Activated CD8-positive, alpha-beta memory T cell treated with anti-CD3 and anti-CD28 coated beads for 48 hours (primary cell): ENCODE measurements around the gene IGF2BP3.

Source experiments
- DNase-seq, 3 experiments: peaks; one replicate each; pipeline ENCODE4 v3.0.0-alpha.2; 2020; ENCODE audit warnings: low read depth in 2 of 3, low spot score in 2 of 3

IGF2BP3 gene

DNA sequence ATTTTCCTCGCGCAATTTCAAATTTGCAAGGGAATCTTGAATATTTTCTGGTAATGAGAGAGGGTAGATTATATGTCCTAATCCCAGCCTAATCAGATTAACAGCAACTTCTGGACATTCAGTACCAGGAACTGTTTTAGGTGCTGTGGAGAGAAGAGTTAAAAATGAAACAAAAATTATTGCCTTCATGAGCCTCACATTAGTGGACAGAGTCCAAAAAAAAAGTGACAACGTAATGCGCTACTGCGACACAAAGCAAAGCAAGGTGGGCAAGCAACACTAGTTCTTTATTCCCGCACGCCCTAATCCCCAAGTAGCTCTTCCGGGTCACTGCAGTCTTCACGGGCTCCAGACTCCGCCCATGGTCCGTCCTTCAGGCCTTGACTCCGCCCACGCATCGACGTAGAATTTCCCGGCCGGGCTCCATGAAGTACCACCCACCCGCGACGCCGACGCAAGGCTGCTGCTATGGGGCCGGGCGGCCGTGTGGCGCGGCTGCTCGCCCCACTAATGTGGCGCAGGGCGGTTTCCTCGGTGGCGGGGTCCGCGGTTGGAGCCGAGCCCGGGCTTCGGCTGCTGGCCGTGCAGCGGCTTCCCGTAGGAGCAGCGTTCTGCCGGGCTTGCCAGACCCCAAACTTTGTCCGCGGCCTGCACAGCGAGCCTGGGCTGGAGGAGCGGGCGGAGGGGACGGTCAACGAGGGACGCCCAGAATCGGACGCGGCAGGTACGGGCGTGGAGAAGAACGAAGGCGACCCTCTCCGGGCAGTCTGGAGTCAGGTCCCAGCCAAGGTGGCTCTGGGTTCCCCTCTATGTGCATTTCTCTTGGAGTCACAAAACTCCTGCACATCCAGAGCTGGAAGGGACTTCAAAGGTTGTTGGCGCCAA lies 171.2 kb downstream of the IGF2BP3 start, which contains the start of gene MALSU1:
Gene MALSU1 (plus strand): TSS at position 455 of the 885 bp plus-strand sequence. CDS start 14 bp downstream, at position 469.
- peak; percentile 90 to 97 (median 92) for DNase-seq

DNA sequence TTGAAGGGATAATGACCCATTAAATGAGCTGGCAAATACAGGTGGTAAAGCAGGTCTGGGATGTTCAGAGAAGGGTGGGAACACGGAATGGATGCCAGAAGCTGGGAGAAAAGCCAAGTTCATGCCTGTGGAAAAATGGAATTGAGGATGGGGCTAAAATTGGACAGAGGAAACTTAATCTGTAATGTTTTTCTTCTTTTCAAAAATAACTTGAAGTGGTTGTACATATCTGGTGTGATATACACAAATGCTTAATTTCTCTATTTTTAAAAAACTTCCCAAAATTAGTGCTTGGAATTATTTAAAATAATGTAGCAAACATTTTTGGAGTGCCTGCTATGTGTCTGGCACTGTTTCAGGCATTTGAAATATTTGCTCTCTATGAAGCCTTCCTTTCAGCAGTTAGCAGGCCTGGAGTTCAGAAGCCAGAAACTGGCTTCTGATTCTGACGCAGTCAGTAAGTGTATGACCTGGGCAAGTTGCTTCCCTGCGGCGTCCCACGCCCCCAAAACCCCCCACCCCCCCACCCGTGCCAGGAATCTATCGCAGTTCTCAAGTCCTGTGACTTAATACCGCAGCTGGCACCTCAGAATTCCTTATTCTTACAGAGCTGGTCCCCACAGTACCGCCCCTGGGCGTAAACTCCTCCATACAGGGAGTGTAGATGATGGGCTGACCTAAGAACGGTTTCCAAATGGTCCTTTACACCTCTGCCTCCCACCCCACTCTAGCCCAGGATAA lies 172.0 kb downstream of the IGF2BP3 start:
- no peak for DNase-seq

DNA sequence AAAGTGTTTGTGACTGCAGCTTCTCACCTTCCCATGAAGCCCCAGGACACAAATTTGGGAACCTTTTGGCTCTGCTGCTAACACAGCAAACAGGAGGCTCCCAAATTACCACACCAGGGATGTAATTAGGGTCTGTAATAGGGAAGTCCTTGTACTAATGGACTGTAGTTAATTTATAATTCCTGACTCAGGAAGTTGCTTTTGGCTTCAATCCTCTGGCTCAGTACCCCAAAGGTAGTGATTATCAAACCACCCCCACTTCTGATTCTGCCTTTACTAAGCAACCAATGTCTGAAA lies 174.9 kb downstream of the IGF2BP3 start:
- no peak for DNase-seq

DNA sequence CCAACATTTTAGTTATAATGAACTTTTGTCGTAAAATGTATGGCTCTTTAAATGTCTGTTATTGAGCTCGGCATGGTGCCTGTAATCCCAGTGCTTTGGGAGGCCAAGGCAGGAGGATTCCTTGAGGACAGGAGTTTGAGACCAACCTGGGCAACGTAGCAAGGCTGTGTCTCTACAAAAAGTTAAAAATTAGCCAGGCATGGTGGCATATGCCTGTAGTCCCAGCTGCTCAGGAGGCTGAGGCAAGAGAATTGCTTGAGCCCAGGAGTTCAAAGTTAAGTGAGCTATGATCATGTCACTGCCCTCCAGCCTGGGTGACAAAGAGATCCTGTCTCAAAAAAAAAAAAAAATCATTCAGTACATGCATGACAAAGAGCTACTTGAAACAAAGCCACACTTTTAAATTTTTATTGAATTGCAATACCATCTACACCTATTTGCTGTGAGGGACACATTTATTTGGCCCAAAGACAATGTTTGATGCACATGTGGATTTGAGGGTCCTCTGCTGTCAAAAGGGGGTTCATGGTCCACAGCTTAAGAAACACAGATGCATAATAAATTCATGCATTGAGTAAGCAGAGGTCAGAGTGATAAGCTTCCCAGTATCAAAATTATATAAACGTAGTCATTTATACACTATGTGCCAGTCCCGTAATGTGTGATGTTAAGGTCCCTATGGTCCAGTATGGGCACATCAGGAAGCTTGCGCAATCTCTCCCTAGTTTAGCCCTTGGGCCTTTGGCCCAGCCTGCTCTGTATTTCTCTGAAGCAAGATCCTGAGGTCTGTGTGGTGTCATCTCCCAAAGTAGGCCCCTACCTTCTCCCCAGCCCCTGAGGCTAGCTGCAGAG lies 175.5 kb downstream of the IGF2BP3 start:
- DNase-seq = no peak

DNA sequence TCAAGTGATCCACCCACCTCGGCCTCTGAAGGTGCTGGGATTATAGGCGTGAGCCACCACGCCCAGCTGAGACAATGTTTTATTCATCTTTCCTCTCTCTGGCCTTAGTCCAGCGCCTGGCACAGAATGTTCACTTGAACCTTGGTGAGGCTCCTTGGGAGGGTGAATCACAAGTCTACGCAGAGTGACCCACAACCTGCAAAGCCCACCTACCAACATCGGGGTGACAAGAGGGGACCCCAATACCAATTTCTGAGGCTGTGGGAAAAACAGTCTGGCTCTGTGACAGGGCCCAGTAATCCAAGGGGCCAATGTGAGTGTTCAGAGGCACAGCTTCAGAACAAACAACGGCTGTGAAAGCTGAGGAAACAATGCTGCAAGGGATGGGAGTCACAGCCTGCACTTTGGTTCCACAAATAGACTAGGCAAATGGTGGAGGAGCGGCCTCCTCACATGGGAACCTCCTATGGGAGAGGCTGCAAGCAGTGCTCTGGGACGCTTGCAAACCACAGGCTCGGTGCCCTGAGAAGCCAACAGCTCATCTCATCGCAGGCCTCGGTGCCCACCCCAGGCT lies 176.7 kb downstream of the IGF2BP3 start:
- no peak for DNase-seq

DNA sequence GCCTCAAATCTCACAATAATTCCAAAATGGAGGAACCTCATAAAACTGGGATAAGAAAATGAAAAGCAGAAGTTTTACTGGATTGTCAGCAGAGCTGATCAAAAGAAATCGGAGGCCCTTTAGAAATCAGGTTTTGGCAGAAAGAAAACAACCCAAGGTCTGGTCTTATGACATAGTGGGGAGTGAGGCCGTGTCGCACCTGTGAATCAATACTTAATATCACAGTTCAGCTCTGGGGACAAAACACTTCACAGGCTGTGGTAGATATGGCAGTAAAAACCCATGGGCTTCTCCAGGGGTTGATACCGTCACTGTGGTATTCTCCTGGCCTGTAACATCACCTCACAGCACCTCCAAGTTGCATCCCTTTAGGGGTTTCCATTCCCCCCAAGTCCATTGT lies 177.7 kb downstream of the IGF2BP3 start:
- DNase-seq = no peak

DNA sequence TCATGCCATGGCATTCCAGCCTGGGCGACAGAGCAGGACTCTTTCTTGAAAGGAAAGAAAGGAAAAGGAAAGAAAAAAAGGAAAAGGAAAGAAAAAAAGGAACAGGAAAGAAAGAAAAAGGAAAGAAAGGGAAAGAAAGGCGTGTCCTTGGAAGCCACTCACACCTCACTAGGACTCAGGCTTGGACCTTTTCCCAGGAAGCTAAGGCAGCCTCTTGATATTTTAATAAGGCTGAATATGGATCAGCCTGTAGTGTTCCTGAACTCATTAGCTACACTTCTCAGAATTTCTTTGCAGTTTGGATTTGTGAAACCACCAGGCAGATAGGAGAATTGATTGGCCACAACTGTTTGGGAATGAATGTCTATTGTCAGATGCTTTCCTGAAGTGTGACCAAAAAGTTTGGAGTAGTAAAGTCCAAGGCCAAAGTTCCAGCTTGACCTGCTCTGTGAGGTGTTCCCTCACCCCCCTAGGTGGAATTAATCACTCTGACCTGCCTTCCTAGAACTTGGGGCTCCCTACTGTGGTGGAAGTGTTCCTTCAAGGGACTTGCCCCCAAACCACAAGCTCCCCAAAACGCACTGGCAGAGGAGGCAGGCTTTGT lies 178.2 kb downstream of the IGF2BP3 start:
- no peak for DNase-seq

DNA sequence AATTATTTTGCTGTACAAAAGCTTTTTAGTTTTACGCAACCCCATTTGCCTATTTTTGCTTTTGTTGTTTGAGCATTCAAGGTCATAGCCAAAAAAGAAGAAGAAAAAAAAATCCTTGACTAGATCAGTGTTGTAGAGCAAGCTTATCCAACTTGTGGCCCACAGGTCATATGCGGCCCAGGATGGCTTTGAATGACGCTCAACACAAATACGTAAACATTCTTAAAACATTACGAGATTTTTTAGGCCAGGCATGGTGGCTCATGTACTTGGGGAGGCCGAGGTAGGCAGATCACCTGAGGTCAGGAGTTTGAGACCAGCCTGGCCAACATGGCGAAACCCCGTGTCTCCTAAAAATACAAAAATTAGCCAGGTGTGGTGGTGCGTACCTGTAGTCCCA lies 179.3 kb downstream of the IGF2BP3 start:
- DNase-seq = no peak

DNA sequence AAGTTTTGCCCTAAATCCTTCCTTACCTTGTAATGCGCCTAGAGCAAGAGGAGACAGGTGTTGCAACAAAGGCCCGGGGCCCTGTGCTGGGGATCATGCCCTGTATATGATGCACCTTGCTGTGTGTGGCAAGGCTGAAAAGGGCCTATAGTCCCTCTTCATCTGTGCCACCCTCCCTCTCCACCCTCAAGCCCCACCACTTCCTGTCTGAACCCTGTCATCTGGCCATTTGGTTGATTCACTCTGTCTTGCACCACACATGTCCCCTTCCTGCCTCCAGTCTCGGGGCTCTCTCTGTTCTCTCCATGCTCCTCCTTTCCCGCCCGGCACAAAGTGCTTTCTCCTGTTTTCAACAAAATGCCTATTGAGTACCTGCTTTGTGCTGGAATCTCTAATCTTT lies 182.7 kb downstream of the IGF2BP3 start:
- DNase-seq = no peak

DNA sequence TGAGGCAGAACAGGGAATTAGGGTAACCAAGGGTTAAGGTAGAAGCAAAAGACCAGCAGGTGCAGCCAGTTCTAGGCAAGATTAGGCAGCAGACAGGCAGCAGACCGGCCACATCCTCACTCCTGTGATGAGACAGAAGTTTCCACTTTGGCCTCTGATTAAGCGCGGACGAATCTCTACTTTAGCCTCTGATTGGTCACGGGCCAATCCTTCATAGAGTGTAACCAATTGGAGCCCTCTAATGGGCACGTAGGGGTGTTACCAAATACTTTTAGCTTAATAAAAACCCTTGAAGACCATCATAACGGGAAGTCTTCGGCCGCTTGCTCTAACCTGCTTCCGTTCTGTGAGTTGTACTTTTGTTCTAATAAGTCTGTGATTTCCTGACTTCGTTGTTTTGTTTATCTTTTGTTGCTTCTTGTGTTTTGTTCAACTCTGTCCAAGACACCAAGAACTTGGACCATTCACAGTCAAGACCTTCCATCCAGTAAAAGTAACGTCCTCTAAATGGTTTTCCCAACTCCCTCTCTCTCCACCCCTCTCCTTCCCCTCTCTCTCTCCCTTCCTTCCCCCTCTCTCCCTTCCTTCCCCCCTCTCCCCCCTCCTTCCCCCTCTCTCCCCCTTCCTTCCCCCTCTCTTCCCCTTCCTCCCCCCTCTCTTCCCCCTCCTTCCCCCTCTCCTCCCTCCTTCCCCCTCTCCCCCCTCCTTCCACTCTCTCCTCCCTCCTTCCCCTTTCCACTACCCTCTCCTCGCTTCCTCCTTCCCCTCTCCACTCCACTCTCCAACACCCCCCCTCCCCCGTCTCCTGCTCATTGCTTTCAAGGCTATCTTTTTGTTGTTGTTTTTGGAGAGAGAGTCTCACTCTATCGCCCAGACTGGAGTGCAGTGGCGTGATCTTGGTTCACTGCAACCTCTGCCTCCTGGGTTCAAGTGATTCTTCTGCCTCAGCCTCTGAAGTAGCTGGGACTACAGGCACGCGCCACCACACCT lies 184.3 kb downstream of the IGF2BP3 start:
- no peak for DNase-seq

DNA sequence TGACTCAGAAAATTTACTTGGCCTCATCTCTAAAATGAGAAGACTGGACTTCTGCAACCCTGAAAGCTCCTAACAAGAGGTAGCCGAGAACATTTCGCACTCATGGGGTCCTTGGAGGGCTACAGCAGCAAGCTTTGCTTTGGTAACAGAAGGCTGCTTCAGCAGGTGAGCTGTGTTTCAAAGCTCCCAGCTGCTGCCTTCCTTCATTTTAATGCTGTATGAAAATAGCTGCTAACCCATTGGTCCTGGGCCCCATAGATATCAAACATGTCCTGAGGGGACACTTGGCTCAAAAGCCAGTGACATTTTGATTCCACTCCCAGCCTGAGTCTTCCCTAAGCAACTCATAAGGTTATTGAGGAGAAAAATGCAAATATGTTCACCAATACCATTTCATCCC lies 185.4 kb downstream of the IGF2BP3 start:
- DNase-seq = no peak

DNA sequence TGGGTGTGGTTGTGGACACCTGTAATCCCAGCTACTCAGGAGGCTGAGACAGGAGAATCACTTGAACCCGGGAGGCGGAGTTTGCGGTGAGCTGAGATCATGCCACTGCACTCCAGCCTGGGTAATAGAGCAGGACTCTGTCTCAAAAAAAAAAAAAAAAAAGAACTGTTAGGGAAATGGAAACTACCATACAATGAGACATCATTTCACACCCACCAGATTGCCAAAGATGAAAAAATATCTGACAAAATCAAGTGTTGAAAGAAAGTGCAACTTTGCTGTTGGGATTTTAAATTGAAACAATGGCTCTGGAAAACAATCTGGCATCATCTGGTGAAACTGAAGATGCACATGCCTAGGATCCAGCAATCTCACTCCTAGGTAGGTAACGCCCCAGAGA lies 187.2 kb downstream of the IGF2BP3 start:
- no peak for DNase-seq

DNA sequence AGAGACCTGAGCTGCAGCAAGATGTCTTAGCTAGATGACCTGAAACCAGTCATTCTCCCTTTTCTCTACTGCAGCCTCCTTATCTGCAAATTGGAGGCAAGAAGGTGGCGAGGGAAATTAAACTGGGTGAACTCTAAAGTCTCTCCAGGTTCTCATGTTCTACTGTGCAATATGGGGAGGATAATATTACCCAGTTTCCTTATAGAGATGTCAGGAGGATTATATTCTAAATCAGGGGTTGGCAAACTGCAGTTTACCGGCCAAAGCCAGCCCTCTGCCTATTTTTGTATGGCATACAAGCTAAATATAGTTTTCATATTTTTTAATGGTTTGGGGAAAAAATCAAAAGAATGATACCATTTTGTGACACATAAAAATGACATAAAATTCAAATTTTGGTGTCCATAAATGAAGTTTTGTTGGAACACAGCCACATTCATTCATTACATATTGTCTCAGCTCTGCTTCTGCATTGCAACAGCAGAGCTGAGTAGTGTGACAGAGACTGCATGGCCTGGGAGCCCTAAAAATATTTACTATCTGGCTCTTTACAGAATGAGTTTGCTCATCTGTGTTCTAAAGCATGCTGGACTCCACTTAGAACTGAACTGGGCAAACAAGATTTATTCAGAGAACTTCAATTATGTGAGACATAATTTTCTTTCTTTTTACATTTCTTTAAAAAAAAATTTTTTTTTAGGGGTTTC lies 190.3 kb downstream of the IGF2BP3 start:
- DNase-seq = no peak

DNA sequence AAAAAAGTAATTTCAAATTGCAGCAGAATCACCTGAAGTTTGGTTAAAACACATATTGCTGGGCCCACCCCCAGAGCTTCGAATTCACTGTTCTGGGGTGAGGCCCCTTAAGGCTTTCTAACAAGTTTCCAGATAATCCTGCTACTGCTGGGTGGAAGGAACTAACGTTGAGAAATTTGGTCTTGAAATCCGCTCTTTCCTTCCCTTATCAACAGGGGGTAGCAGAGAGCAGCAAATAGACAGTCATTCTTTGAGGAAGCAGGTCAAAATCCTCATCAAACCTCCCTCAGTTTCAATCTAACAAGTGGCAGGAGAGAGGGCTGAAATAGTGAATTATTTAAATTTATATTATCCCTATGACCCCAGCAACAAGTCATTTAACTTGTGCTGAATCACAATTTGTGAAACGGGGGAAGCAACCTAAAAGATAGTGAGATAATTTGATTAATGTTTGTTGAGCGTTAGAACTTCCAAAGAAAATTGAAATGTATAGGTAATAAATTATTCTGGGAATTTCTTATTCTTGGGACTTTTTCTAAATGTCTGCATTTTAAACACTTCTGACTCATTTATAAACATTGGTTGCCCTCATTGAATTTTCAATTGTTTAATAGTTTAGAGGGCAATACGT lies 192.8 kb downstream of the IGF2BP3 start:
- DNase-seq = no peak

DNA sequence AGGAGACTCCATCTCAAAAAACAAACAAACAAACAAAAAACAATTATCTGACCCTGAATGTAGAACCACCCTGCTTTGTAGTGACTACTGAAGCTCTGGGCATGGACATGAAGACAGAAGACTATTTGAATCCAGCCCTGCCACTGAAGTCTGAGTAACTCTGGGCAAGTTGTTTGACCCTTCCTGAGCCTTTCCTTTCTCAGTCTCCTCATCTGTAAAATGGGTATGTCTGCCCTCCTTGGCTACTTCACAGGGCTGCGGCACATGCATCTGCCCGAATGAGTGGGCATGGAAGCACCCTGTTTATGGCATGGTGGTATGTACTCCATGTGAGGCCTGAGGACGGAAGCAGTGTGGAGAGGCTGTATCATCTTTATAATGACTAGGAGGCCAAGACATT lies 193.3 kb downstream of the IGF2BP3 start:
- DNase-seq = no peak

DNA sequence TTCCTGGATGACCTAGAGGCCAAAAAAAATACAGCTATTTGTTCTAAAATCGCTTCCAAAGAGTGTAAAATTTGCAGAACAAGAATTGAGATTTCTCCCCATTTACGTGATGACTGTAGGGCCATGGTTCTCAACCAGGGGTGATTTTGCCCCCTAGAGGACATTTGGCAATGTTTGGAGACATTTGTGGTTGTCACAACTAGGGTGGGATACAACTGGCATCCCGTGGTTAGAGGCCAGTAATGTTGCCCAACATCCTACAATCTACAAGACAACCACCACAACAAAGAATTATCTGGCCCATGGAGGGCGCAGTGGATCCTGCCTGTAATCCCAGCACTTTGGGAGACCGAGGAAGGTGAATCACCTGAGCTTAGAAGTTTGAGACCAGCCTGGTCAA lies 193.9 kb downstream of the IGF2BP3 start:
- DNase-seq = no peak

DNA sequence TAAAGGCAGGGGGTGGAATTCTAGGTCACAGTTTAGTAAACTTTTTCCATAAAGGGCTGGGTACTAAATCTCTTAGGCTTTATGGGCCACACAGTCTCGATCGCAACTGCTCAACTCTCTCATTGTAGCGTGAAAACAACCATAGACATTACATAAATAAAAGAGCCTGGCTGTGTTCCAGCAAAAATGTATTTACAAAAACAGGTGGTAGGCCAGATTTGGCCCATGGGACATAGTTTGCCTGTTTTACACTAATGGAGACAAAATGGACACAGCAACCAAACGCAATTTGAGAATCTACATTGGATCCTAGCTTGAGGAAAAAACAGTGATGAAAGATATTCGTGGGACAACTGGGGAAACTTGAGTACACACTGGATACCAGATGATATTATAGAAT lies 194.4 kb downstream of the IGF2BP3 start:
- no peak for DNase-seq

DNA sequence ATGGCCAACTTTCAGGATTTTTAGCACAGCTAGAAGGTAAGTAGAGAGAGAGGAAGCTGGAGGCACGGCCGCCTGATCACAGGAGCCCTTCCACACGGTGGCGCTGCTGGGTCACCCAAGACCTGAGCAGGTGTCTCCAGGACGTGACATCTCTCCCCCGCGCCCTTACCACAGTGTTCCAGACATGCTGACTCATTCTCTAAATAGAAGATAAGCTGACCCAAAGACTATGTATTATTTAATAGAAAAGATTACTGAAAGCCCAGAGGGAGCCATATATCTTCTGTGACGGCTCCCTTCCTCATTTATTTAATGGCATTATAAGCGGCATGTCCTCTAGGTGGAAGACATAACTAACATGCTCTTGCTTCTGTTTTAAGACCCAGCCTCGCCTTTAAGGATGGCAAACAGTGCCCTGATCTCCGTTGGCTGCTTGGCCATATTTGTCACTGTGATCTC lies 197.1 kb downstream of the IGF2BP3 start:
- DNase-seq = peak; percentile 66 to 89 (median 79)
